GM12801 (cell line): Measurements from ENCODE around the gene CLCNKA.

Source experiments
- CTCF ChIP-seq: IDR thresholded peaks from one replicate; pipeline ENCODE4 v1.5.1; 2011; ENCODE audit warnings: control low read depth; ENCODE audit not compliant: insufficient read length; ENCODE audit errors: extremely low read depth

CLCNKA gene

GRCh38 chr1:16074217-16074616, 52.4 kb downstream of the CLCNKA start:
- no peak for TF ChIP-seq CTCF

- TF ChIP-seq CTCF: no peak
Measured at GRCh38 chr1:16075337-16076030, 53.6 kb downstream of the CLCNKA start.

GRCh38 chr1:16076031-16076864, 54.4 kb downstream of the CLCNKA start:
- TF ChIP-seq CTCF: no peak

GRCh38 chr1:16076865-16077238, 55.0 kb downstream of the CLCNKA start:
- TF ChIP-seq CTCF: no peak

- TF ChIP-seq CTCF: no peak
Measured at GRCh38 chr1:16077406-16078245, 55.8 kb downstream of the CLCNKA start.

GRCh38 chr1:16078925-16079656, 57.3 kb downstream of the CLCNKA start:
- TF ChIP-seq CTCF: peak; percentile 38
